NOMO-1 treated with dmso at 0.1 percent for 144 hours (cell line): Measurements from ENCODE around the gene SPTLC3.

Experiments used
- DNase-seq: peaks from one replicate; lab custom pipeline; 2025; ENCODE audit not compliant: unreplicated experiment; lab: John Stamatoyannopoulos, UW

SPTLC3 gene

GRCh38 chr20:12984069-12984765 is 24.6 kb upstream of the SPTLC3 start:
- no peak for DNase-seq

GRCh38 chr20:12984863-12985262 is 23.9 kb upstream of the SPTLC3 start:
- no peak for DNase-seq

- no peak for DNase-seq
Observed at GRCh38 chr20:12987261-12987660, 21.5 kb upstream of the SPTLC3 start.

GRCh38 chr20:12989586-12990115 is 19.1 kb upstream of the SPTLC3 start:
- DNase-seq, result no peak

GRCh38 chr20:12997128-12997655 is 11.6 kb upstream of the SPTLC3 start:
- no peak for DNase-seq

- no peak for DNase-seq
Observed at GRCh38 chr20:12998046-12998445, 10.7 kb upstream of the SPTLC3 start.

GRCh38 chr20:12999201-12999600 is 9.6 kb upstream of the SPTLC3 start:
- DNase-seq, result no peak

- no peak for DNase-seq
Observed at GRCh38 chr20:13002251-13002650, 6.5 kb upstream of the SPTLC3 start.

GRCh38 chr20:13006825-13007224 is 1.9 kb upstream of the SPTLC3 start:
- no peak for DNase-seq

- DNase-seq, result no peak
Observed at GRCh38 chr20:13007596-13007995, 1.2 kb upstream of the SPTLC3 start.

GRCh38 chr20:13009682-13010406 is 1.1 kb downstream of the SPTLC3 start:
- DNase-seq, result peak; percentile 71

- DNase-seq, result no peak
Observed at GRCh38 chr20:13012886-13013285, 4.1 kb downstream of the SPTLC3 start.

GRCh38 chr20:13013411-13013810 is 4.6 kb downstream of the SPTLC3 start:
- DNase-seq, result no peak

- no peak for DNase-seq
Observed at GRCh38 chr20:13017235-13017634, 8.5 kb downstream of the SPTLC3 start.

GRCh38 chr20:13017883-13018535 is 9.2 kb downstream of the SPTLC3 start:
- DNase-seq, result no peak

- DNase-seq, result no peak
Observed at GRCh38 chr20:13021205-13021970, 12.6 kb downstream of the SPTLC3 start.

GRCh38 chr20:13022401-13023155 is 13.8 kb downstream of the SPTLC3 start:
- DNase-seq, result no peak

GRCh38 chr20:13024596-13024995 is 15.8 kb downstream of the SPTLC3 start:
- DNase-seq, result no peak

- no peak for DNase-seq
Observed at GRCh38 chr20:13025181-13025580, 16.4 kb downstream of the SPTLC3 start.

GRCh38 chr20:13028001-13028400 is 19.2 kb downstream of the SPTLC3 start:
- DNase-seq, result no peak
